Hepatocyte (in vitro differentiated cells): ENCODE results near the gene FCHSD2.

ENCODE experiments used
- CTCF ChIP-seq: fragments of 200-600 bp; sonication (generic); IDR thresholded peaks from 2 replicates; pipeline ENCODE4 v1.5.1; 2016; ENCODE audit warnings: antibody characterized with exemption, mild to moderate bottlenecking; ENCODE audit not compliant: poor library complexity
- EZH2 ChIP-seq: fragments of 200-600 bp; sonication (generic); IDR thresholded peaks from 2 replicates; pipeline ENCODE4 v1.6.1; 2016; ENCODE audit warnings: antibody characterized with exemption, mild to moderate bottlenecking, borderline replicate concordance

GRCh38 chr11:73167363-73167954, 25.3 kb upstream of the FCHSD2 start:
- TF ChIP-seq CTCF (no peak), EZH2 (no peak)
